PC-9 (cell line): Measurements from ENCODE around the gene SLIT1.

Source experiments
- EZH2 ChIP-seq: fragments of 200-600 bp; sonication (generic); IDR thresholded peaks from 2 replicates; pipeline ENCODE4 v1.8.0; 2017; ENCODE audit warnings: antibody characterized with exemption, low read depth
- TF ChIP-seq, protein P1 (sequence below): fragments of 200-600 bp; sonication (generic); conservative IDR thresholded peaks from 2 replicates; pipeline ENCODE4 v1.6.1; 2017; ENCODE audit warnings: mixed run types, antibody characterized with exemption, mild to moderate bottlenecking, moderate library complexity

DNA sequence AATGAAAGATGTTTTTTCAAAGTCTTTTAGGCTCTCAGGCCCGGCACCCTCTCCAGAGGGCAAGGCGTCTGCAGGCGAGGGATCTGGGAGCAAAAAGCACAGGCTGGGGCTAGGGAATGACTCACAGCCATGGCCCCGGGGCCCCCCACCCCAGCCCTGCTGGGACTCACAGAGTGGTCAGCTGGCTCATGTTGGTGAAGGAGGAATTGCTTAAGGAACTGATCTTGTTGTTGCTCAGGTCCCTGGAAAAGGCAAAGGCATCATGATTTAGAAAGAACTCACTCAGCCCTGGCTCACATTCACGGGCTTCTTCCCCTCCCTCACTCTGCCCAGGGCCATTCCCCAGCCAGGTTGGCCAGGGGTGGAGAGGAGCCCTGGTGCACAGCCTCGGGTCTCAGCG lies 151.5 kb downstream of the SLIT1 start:
- TF ChIP-seq, protein P1, sequence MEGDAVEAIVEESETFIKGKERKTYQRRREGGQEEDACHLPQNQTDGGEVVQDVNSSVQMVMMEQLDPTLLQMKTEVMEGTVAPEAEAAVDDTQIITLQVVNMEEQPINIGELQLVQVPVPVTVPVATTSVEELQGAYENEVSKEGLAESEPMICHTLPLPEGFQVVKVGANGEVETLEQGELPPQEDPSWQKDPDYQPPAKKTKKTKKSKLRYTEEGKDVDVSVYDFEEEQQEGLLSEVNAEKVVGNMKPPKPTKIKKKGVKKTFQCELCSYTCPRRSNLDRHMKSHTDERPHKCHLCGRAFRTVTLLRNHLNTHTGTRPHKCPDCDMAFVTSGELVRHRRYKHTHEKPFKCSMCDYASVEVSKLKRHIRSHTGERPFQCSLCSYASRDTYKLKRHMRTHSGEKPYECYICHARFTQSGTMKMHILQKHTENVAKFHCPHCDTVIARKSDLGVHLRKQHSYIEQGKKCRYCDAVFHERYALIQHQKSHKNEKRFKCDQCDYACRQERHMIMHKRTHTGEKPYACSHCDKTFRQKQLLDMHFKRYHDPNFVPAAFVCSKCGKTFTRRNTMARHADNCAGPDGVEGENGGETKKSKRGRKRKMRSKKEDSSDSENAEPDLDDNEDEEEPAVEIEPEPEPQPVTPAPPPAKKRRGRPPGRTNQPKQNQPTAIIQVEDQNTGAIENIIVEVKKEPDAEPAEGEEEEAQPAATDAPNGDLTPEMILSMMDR = no peak
- no peak for TF ChIP-seq EZH2
